WTC11 (cell line): Measurements from ENCODE around the gene ESYT2. TPM values are rescaled to one million over a fixed set of nuclear protein-coding genes. Genes with fewer than 3 reads are reported as not detected.

ENCODE experiments used
- ATAC-seq: fragments of 200-7000 bp; cut with Tn5 transposase; 2 replicates; pipeline ENCODE4 v1.10.0; 2021; ENCODE audit warnings: mild to moderate bottlenecking, moderate library complexity
- CTCF ChIA-PET: fragments of 300-600 bp; sonication (Branson Sonifier 250); formaldehyde crosslinking; loops from one replicate; lab custom pipeline; 2021; ENCODE audit warnings: antibody characterized with exemption; lab: Charles Lee
- POLR2A ChIA-PET: fragments of 350-600 bp; sonication (Branson Sonifier 250); formaldehyde crosslinking; loops from one replicate; lab custom pipeline; 2021; ENCODE audit warnings: antibody characterized with exemption; lab: Charles Lee
- DNase-seq: peaks from one replicate; pipeline ENCODE4 v3.0.0; 2021; ENCODE audit warnings: low spot score
- H3K27ac Mint-ChIP-seq: 2 replicates; pipeline ENCODE4 v1.8.0; 2021; ENCODE audit warnings: mixed read lengths
- H3K27me3 Mint-ChIP-seq: 2 replicates; pipeline ENCODE4 v1.8.0; 2021; ENCODE audit warnings: low read depth, mild to moderate bottlenecking, moderate library complexity, mixed read lengths
- H3K36me3 Mint-ChIP-seq: 2 replicates; pipeline ENCODE4 v1.8.0; 2021; ENCODE audit warnings: mixed read lengths
- H3K4me1 Mint-ChIP-seq: 2 replicates; pipeline ENCODE4 v1.8.0; 2022; ENCODE audit warnings: mixed read lengths
- H3K4me3 Mint-ChIP-seq: 2 replicates; pipeline ENCODE4 v1.8.0; 2021; ENCODE audit warnings: mild to moderate bottlenecking, moderate library complexity, mixed read lengths
- H3K9me3 Mint-ChIP-seq: 2 replicates; pipeline ENCODE4 v1.8.0; 2021; ENCODE audit warnings: mixed read lengths
- ETV6 ChIP-seq: sonication (generic); formaldehyde crosslinking; IDR thresholded peaks from 2 replicates; pipeline ENCODE4 v1.8.1; 2022; ENCODE audit warnings: mild to moderate bottlenecking, missing genetic modification reagents
- GTF2I ChIP-seq: fragments of 250-450 bp; sonication (Bioruptor Pico); conservative IDR thresholded peaks from 2 replicates; pipeline ENCODE4 v1.4.0; 2021; ENCODE audit warnings: mild to moderate bottlenecking
- OVOL2 ChIP-seq: fragments of 250-450 bp; sonication (Bioruptor Pico); IDR thresholded peaks from 2 replicates; pipeline ENCODE4 v1.9.0; 2021; ENCODE audit warnings: mild to moderate bottlenecking, borderline replicate concordance
- SOX15 ChIP-seq: fragments of 250-450 bp; sonication (Bioruptor Pico); IDR thresholded peaks from 2 replicates; pipeline ENCODE4 v1.9.0; 2021; ENCODE audit warnings: mild to moderate bottlenecking
- STAT6 ChIP-seq: sonication (generic); formaldehyde crosslinking; conservative IDR thresholded peaks from 2 replicates; pipeline ENCODE4 v1.8.1; 2023; ENCODE audit warnings: mild to moderate bottlenecking, low read depth, missing genetic modification reagents, moderate library complexity
- TCF7 ChIP-seq: sonication (generic); formaldehyde crosslinking; IDR thresholded peaks from 2 replicates; pipeline ENCODE4 v1.8.0; 2022; ENCODE audit warnings: mild to moderate bottlenecking, low read depth, missing genetic modification reagents, moderate library complexity
- TP53 ChIP-seq: sonication (generic); formaldehyde crosslinking; IDR thresholded peaks from 2 replicates; pipeline ENCODE4 v1.8.1; 2023; ENCODE audit warnings: mild to moderate bottlenecking, missing genetic modification reagents
- ZNF263 ChIP-seq: sonication (generic); formaldehyde crosslinking; IDR thresholded peaks from 2 replicates; pipeline ENCODE4 v1.8.1; 2022; ENCODE audit warnings: low read depth, mild to moderate bottlenecking, moderate library complexity, missing genetic modification reagents
- ZNF317 ChIP-seq: sonication (generic); formaldehyde crosslinking; IDR thresholded peaks from 2 replicates; pipeline ENCODE4 v1.8.1; 2023; ENCODE audit warnings: low read depth, mild to moderate bottlenecking, moderate library complexity, missing genetic modification reagents, borderline replicate concordance
- ZNF425 ChIP-seq: fragments of 250-450 bp; sonication (Bioruptor Pico); conservative IDR thresholded peaks from 2 replicates; pipeline ENCODE4 v1.9.0; 2021; ENCODE audit warnings: mild to moderate bottlenecking
- ZNF512 ChIP-seq: sonication (generic); formaldehyde crosslinking; IDR thresholded peaks from 2 replicates; pipeline ENCODE4 v1.8.1; 2022; ENCODE audit warnings: missing genetic modification reagents, borderline replicate concordance
- total RNA-seq: library from RNA; stranded (reverse); gene quantifications from 3 replicates; pipeline ENCODE4 v1.2.3, GENCODE V29; 2021
- TF ChIP-seq, protein P1 (sequence below): sonication (generic); formaldehyde crosslinking; IDR thresholded peaks from 2 replicates; pipeline ENCODE4 v1.8.0; 2023; ENCODE audit warnings: missing genetic modification reagents
- TF ChIP-seq, protein P2 (sequence below): sonication (generic); formaldehyde crosslinking; IDR thresholded peaks from 2 replicates; pipeline ENCODE4 v1.8.0; 2022; ENCODE audit warnings: mild to moderate bottlenecking, missing genetic modification reagents
- TF ChIP-seq, protein P3 (sequence below): sonication (generic); formaldehyde crosslinking; IDR thresholded peaks from 2 replicates; pipeline ENCODE4 v1.8.0; 2023; ENCODE audit warnings: missing genetic modification reagents, mild to moderate bottlenecking, borderline replicate concordance

The ESYT2 gene
- total RNA-seq, 1 experiment from 2014 or later, result 45.1 TPM

- Mint-ChIP-seq H3K9me3 (no peaks in the 10 kb centered on the region), H3K4me3 (no peak overlapping the region), H3K36me3 (peaks cover 37% of the 10 kb centered on the region), H3K4me1 (no peaks in the 10 kb centered on the region), H3K27me3 (no peaks in the 10 kb centered on the region), H3K27ac (no peak overlapping the region)
- TF ChIP-seq ZNF512 (no peak), STAT6 (CRISPR knock-in tag) (no peak), TP53 (CRISPR knock-in tag) (no peak), TCF7 (CRISPR knock-in tag) (no peak), ETV6 (CRISPR knock-in tag) (no peak), GTF2I (CRISPR knock-in tag) (no peak), ZNF317 (CRISPR knock-in tag) (no peak), SOX15 (CRISPR knock-in tag) (no peak), ZNF263 (CRISPR knock-in tag) (no peak), ZNF425 (CRISPR knock-in tag) (no peak), OVOL2 (CRISPR knock-in tag) (no peak)
- TF ChIP-seq, protein P1, sequence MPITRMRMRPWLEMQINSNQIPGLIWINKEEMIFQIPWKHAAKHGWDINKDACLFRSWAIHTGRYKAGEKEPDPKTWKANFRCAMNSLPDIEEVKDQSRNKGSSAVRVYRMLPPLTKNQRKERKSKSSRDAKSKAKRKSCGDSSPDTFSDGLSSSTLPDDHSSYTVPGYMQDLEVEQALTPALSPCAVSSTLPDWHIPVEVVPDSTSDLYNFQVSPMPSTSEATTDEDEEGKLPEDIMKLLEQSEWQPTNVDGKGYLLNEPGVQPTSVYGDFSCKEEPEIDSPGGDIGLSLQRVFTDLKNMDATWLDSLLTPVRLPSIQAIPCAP (CRISPR knock-in tag), result no peak
- TF ChIP-seq, protein P2, sequence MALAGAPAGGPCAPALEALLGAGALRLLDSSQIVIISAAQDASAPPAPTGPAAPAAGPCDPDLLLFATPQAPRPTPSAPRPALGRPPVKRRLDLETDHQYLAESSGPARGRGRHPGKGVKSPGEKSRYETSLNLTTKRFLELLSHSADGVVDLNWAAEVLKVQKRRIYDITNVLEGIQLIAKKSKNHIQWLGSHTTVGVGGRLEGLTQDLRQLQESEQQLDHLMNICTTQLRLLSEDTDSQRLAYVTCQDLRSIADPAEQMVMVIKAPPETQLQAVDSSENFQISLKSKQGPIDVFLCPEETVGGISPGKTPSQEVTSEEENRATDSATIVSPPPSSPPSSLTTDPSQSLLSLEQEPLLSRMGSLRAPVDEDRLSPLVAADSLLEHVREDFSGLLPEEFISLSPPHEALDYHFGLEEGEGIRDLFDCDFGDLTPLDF (CRISPR knock-in tag), result no peak
- TF ChIP-seq, protein P3, sequence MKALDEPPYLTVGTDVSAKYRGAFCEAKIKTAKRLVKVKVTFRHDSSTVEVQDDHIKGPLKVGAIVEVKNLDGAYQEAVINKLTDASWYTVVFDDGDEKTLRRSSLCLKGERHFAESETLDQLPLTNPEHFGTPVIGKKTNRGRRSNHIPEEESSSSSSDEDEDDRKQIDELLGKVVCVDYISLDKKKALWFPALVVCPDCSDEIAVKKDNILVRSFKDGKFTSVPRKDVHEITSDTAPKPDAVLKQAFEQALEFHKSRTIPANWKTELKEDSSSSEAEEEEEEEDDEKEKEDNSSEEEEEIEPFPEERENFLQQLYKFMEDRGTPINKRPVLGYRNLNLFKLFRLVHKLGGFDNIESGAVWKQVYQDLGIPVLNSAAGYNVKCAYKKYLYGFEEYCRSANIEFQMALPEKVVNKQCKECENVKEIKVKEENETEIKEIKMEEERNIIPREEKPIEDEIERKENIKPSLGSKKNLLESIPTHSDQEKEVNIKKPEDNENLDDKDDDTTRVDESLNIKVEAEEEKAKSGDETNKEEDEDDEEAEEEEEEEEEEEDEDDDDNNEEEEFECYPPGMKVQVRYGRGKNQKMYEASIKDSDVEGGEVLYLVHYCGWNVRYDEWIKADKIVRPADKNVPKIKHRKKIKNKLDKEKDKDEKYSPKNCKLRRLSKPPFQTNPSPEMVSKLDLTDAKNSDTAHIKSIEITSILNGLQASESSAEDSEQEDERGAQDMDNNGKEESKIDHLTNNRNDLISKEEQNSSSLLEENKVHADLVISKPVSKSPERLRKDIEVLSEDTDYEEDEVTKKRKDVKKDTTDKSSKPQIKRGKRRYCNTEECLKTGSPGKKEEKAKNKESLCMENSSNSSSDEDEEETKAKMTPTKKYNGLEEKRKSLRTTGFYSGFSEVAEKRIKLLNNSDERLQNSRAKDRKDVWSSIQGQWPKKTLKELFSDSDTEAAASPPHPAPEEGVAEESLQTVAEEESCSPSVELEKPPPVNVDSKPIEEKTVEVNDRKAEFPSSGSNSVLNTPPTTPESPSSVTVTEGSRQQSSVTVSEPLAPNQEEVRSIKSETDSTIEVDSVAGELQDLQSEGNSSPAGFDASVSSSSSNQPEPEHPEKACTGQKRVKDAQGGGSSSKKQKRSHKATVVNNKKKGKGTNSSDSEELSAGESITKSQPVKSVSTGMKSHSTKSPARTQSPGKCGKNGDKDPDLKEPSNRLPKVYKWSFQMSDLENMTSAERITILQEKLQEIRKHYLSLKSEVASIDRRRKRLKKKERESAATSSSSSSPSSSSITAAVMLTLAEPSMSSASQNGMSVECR, result no peak
- ATAC-seq (no peak), DNase-seq (no peak)
- CTCF ChIA-PET, result no interaction called here
- POLR2A ChIA-PET, result no interaction called here
These were observed 78.1 kb downstream of the ESYT2 start for GRCh38 chr7:158751199-158751598.
